ENCODE measurements around the gene SHANK1.
A peak's percentile ranks its signal among the peaks of the same experiment; 100 is the strongest.

SHANK1 gene

DNA sequence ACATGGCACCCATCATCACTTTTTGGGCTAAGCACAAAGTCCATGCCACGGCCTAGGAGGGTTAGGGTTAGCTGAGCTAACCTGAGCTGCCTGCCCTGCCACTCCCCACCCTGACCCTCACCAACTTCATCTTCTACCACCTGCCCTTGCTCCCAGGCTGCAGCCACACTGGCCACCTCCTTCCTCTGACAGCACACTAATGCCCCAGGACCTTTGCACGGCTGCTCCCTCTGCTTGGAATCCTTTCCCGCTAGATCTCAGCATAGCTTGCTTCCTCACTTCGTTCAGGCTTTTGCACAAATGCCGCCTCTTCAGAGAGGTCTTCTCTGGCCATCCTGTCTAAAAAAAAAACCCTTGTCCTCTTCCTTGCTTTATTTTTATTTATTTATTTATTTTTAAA lies 13.2 kb downstream of the SHANK1 start:
- TF ChIP-seq, protein P1, sequence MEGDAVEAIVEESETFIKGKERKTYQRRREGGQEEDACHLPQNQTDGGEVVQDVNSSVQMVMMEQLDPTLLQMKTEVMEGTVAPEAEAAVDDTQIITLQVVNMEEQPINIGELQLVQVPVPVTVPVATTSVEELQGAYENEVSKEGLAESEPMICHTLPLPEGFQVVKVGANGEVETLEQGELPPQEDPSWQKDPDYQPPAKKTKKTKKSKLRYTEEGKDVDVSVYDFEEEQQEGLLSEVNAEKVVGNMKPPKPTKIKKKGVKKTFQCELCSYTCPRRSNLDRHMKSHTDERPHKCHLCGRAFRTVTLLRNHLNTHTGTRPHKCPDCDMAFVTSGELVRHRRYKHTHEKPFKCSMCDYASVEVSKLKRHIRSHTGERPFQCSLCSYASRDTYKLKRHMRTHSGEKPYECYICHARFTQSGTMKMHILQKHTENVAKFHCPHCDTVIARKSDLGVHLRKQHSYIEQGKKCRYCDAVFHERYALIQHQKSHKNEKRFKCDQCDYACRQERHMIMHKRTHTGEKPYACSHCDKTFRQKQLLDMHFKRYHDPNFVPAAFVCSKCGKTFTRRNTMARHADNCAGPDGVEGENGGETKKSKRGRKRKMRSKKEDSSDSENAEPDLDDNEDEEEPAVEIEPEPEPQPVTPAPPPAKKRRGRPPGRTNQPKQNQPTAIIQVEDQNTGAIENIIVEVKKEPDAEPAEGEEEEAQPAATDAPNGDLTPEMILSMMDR (IDR thresholded peaks at IDR 0.05; ENCODE audit: insufficient read depth, low read length), result no peak
- no peak for TF ChIP-seq POLR2AphosphoS5 (IDR thresholded peaks at IDR 0.05; ENCODE audit: low read depth)
- TF ChIP-seq SPI1 (IDR thresholded peaks at IDR 0.05; ENCODE audit: borderline replicate concordance, low read depth), result no peak
- TF ChIP-seq, protein P2, sequence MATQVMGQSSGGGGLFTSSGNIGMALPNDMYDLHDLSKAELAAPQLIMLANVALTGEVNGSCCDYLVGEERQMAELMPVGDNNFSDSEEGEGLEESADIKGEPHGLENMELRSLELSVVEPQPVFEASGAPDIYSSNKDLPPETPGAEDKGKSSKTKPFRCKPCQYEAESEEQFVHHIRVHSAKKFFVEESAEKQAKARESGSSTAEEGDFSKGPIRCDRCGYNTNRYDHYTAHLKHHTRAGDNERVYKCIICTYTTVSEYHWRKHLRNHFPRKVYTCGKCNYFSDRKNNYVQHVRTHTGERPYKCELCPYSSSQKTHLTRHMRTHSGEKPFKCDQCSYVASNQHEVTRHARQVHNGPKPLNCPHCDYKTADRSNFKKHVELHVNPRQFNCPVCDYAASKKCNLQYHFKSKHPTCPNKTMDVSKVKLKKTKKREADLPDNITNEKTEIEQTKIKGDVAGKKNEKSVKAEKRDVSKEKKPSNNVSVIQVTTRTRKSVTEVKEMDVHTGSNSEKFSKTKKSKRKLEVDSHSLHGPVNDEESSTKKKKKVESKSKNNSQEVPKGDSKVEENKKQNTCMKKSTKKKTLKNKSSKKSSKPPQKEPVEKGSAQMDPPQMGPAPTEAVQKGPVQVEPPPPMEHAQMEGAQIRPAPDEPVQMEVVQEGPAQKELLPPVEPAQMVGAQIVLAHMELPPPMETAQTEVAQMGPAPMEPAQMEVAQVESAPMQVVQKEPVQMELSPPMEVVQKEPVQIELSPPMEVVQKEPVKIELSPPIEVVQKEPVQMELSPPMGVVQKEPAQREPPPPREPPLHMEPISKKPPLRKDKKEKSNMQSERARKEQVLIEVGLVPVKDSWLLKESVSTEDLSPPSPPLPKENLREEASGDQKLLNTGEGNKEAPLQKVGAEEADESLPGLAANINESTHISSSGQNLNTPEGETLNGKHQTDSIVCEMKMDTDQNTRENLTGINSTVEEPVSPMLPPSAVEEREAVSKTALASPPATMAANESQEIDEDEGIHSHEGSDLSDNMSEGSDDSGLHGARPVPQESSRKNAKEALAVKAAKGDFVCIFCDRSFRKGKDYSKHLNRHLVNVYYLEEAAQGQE (IDR thresholded peaks at IDR 0.05; ENCODE audit: insufficient replicate concordance, low read depth), result no peak
- no peak for TF ChIP-seq GABPA (IDR thresholded peaks at IDR 0.05; ENCODE audit: low read depth)

DNA sequence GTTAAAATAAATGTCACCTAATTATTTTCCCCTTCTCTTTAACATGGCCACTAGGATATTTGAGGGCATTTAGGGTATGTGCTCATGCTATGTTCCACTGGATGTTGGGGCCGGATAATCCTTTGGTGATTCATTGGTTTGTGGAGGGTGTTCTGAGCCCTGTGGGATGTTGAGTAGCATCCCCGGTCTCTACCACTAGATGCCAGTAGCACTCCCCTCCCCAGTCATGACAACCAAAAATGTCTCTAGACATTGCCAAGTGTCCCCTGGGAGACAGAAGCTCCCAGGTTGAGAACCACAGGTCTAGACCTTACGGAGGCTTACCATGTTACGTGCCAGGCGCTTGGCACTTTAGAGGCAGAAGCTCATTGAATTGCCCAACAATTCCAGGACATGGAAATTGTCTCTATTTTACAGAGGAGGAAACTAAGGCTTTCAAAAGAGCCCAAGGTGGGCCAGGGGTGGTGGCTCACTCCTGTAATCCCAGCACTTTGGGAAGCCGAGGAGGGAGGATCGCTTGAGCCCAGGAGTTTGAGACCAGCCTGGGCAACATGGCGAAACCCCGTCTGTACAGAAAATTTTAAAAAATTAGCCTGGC lies 14.1 kb downstream of the SHANK1 start:
- peaks cover 8% of the 10 kb centered on the region for H3K27me3 ChIP-seq (ENCODE audit: insufficient read depth, poor library complexity, severe bottlenecking)
- TF ChIP-seq, protein P2 (IDR thresholded peaks at IDR 0.05; ENCODE audit: insufficient replicate concordance, low read depth), result no peak
- TF ChIP-seq GABPA (IDR thresholded peaks at IDR 0.05; ENCODE audit: low read depth) (no peak), SPI1 (IDR thresholded peaks at IDR 0.05; ENCODE audit: borderline replicate concordance, low read depth) (no peak)
- TF ChIP-seq, protein P1 (IDR thresholded peaks at IDR 0.05; ENCODE audit: insufficient read depth, low read length), result peak; percentile 64
- no peak overlapping the region for H3K27ac ChIP-seq (replicated peaks)
- peak in 1 of 2 experiments; percentile 47 for DNase-seq (ENCODE audit: low read depth in 1 of 2, low spot score in 1 of 2)
- H3K4me3 ChIP-seq (replicated peaks; ENCODE audit: insufficient read depth, low read length), result no peak overlapping the region

More for the DNA sequence above, 13.2 kb downstream of the SHANK1 start:
- no peak overlapping the region for H3K27ac ChIP-seq (replicated peaks)
- peaks cover 8% of the 10 kb centered on the region for H3K27me3 ChIP-seq (ENCODE audit: insufficient read depth, poor library complexity, severe bottlenecking)
- DNase-seq (ENCODE audit: low read depth in 1 of 2, low spot score in 1 of 2), result no peak
- no peak overlapping the region for H3K4me3 ChIP-seq (replicated peaks; ENCODE audit: insufficient read depth, low read length)

DNA sequence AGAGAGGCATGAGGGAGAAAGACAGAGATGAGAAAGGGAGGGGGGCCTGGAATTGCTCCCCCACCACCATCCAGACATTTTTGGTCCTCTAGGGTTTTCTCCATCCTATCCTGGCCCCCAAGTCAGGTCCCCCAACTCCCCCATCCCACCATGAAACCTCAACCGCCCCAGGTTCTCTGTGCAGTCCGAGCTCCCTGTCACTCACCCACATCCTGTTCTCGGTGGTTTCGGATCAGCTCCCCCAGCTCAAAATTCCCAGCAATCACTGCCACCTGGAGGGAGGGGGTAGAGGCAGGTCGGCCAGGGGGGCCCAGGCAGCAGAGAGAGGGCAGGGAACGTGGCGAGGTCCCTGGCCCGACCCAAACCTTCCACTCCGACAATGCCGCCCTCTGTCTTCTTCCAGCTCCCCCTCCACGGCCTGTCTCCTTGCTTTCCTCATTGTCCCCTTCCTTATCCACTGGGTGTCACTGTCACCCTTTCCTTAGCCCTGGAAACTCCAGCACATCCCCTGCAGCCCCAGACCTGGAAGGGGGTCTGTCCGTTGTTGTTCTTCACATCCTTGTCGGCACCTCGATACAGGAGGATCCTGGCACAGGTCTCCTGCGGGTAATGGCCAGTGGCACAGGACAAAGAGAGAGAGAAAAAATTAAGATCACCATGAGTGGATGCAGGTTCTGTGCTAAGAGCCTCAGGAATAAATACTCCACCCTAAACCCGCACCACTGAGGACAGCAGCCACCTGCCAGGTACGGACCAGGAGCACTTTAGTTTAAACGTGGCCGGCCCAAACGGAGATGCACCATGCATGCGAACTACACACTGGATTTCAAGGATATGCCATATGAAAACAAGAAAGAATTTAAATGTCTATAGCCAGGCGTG lies 15.4 kb downstream of the SHANK1 start:
- peaks cover 8% of the 10 kb centered on the region for H3K27me3 ChIP-seq (ENCODE audit: insufficient read depth, poor library complexity, severe bottlenecking)
- no peak overlapping the region for H3K4me3 ChIP-seq (replicated peaks; ENCODE audit: insufficient read depth, low read length)
- H3K27ac ChIP-seq (replicated peaks), result no peak overlapping the region
- DNase-seq (ENCODE audit: low read depth in 1 of 2, low spot score in 1 of 2), result no peak
- no peak for TF ChIP-seq GABPA (IDR thresholded peaks at IDR 0.05; ENCODE audit: low read depth)
- TF ChIP-seq, protein P1 (IDR thresholded peaks at IDR 0.05; ENCODE audit: insufficient read depth, low read length), result no peak
- TF ChIP-seq POLR2AphosphoS5 (IDR thresholded peaks at IDR 0.05; ENCODE audit: low read depth), result no peak
- no peak for TF ChIP-seq SPI1 (IDR thresholded peaks at IDR 0.05; ENCODE audit: borderline replicate concordance, low read depth)
- TF ChIP-seq, protein P2 (IDR thresholded peaks at IDR 0.05; ENCODE audit: insufficient replicate concordance, low read depth), result no peak

All from HL-60 (cell line).